ENCODE data around the gene PDPK1.
"Not testable (repeated sequence)": the region's sequence is repeated elsewhere in the genome, so short reads cannot be mapped to it uniquely, and the experiment has no call there.

PDPK1 gene

DNA sequence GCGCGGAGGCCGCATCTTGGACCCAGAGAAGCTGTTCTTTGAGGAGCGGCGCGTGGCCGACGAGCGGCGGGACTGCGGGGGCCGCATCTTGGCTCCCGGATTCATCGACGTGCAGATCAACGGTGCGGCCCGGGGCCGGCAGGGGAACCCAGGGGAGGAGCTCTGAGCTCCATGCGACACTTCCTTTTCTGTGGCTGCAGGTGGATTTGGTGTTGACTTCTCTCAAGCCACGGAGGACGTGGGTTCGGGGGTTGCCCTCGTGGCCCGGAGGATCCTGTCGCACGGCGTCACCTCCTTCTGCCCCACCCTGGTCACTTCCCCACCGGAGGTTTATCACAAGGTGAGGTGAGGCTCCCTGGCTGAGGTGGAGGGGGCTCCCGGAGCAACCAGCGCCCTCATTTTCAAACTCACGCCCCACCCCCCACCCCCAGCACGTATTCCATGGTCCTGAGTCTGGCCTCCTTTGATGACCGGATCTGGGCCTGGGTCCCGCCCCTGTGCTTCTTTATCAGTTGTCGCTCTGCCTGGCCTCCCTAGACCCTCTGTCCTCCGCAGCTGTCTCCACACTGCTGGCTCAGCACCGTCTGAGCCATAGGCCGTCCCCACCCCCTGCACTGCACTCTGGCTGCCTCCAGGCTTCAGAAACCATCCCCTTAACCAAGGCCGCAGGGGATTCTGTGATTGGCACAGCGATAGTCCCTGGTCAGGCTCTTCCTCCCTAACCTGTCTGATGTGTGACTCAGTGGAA lies 16.9 kb upstream of the PDPK1 start:
- DNase-seq (ENCODE audit: insufficient read length, low spot score) (peak; percentile 66), FAIRE-seq (no peak)

DNA sequence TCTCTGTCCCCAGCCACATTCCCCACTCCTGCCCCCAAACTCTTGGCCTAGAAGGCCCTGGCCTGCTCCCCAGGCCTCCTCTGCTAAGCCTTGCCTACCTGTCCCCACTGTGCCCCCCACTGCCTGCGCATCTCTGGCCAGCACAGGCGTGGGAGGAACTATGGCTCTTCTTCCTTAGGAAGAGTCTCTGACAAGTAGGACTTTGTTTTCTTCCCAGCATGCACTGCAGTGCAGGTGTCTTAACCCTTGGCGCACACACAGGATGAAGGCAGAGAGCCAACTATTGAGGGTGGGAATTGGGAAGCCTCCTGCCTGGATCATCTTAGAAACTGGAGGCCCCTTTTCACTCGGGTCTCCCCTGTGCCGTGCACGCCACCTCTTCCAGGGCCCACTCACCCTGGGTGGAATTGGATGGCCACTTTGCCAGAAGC lies 14.0 kb upstream of the PDPK1 start:
- FAIRE-seq (no peak), DNase-seq (ENCODE audit: insufficient read length, low spot score) (no peak)

DNA sequence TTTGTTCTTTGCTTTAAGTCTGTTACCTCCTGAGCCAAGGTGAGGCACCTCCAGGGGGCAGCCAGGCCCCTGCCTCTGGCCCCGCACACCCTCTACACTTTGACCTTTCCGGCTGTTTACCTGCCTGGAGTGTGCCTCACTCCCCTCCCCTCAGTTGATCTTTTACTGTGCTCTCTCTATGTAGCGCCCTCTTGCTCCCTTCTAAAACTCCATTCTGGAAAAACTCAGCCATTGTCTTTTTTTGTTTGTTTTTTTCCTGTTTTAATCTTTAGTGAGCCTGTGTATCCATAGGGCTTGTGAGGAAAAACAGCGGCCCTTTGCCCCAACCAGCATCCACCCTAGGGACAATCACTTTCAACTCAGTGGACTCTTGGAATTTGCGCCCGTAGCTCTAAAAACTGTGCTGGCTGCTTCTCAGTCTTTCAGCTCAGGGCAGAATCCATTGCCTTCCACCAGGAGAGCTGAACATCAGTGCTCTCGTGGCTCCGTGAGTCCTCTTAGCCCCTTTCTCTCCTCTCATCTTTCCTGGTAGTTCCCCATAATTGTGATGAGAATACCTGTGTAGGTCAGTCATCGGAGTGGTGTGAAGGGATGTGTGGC lies 13.4 kb upstream of the PDPK1 start:
- DNase-seq (ENCODE audit: insufficient read length, low spot score) (no peak), FAIRE-seq (no peak)

DNA sequence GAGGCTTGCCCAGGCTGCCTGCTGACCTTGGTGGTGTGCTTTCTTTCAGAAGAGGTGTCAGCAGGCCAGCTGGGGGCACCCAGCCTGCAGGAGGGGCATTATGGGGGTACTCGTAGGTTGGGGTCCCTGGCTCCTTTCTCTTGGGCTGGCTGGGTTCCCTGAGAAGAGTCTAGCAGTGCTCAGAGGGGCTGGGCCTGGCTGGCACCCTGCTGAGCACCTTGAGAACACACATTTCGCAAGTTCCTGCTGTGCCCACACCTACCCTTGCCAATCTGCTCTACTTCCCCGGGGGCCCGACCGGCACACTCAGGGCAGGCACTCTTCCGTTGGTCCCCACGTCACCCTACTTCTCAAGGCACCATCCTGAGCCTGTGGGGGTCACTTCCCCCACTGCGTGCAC lies 11.7 kb upstream of the PDPK1 start:
- FAIRE-seq (no peak), DNase-seq (ENCODE audit: insufficient read length, low spot score) (no peak)

DNA sequence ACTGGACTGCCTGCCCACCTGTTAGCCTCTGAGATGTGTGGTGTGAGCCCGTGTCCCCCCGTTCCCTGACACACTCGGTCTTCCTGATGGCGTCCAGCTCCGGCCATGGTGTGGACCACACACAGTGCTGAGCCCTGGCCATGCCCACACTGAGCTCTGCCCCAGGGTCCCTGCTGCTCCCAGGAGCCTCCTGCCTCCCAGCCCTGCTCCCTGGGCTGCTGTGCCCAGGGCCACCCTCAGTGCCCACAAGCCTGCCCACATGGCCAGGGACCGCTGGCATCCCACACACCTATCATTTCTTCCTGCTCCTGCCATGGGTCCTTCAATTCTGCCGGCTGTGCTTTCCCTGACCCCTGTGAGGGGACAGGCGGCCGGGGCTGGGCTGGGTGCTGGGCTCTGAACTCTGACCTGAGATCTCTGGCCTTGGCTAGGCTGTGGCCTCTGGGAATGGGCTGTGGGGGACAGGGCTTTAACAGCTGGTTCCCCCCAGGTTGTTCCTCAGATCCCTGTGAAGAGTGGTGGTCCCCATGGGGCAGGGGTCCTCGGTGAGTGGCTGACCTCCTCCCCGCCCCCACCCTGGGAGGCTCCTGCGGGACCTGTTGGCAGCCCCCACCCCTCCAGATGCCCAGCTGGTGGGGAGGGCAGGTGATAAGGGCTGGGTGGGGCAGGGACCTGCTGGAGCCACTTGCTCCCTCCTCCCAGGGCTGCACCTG lies 10.6 kb upstream of the PDPK1 start:
- FAIRE-seq (no peak), DNase-seq (ENCODE audit: insufficient read length, low spot score) (no peak)

DNA sequence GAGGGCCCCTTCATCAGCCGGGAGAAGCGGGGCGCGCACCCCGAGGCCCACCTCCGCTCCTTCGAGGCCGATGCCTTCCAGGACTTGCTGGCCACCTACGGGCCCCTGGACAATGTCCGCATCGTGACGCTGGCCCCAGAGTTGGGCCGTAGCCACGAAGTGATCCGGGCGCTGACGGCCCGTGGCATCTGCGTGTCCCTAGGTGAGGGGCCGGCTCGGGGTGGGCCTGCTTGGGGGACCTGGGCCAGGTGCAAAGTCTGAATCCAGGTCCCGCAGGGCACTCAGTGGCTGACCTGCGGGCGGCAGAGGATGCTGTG lies 10.1 kb upstream of the PDPK1 start:
- FAIRE-seq (no peak), DNase-seq (ENCODE audit: insufficient read length, low spot score) (no peak)

DNA sequence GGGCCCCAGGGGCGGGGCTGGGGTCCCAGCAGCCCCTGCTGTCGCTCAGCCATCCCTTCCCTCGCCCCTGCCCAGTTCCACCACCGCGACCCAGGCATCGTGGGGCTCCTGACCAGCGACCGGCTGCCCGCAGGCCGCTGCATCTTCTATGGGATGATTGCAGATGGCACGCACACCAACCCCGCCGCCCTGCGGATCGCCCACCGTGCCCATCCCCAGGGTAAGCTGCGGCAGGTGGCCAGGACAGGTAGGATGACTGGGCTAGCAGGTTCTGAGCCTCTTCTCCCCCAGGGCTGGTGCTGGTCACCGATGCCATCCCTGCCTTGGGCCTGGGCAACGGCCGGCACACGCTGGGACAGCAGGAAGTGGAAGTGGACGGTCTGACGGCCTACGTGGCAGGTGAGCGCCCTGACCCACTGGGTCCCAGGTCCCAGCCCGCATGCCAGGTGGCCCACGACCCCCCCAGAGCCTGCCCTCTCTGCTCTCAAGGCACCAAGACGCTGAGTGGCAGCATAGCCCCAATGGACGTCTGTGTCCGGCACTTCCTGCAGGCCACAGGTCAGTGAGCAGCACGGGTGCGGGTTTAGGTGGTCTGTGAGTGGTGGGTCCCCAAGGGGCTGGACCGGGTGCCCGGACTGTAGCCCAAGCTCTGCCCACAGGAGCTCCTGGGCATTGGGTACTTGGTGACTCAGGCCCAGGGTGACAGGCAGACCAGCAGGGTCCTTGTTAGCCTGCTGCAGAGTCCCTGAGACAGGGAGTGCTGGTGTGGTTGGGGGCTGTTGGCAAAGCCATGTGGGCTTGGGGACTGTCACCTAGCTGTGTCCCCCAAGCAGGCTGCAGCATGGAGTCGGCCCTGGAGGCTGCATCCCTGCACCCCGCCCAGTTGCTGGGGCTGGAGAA lies 9.4 kb upstream of the PDPK1 start:
- no peak for DNase-seq (ENCODE audit: insufficient read length, low spot score)

DNA sequence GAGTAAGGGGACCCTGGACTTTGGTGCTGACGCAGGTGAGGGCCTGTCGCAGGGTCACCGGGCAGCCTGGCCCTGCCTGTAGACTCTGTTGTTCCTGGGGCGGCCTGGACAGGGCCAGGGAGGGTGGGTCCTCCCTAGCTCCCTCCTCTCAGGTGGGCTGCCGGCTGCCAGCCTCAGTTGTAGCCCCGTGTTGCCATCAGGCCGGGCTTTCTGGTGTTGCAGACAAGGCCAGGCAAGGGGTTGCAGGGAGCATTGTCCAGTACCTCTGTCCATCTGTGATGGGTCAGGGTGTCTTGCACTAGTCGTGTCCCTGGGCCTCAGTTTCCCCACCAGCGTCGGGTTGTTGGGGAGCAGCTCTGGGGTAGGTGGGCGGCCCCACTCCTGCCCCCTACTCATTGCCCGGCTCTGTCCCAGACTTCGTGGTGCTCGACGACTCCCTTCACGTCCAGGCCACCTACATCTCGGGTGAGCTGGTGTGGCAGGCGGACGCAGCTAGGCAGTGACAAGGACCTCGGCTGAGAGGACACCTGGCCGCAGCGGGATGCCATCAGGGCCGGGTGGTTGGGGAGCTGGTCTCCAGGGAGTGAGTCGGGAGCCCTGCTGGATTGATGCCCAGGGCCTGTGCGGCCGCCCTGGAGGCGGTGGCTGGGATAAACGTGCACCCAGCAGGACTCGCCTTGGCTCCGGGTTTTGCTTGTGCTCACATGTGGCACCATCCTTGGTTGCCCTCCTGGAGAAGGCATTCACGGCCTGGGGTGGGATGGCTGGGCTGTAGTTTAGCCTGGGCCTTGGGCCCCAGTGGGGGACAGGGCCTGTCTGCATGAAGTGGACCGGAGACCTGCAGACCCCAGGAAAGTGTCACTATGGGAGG lies 8.5 kb upstream of the PDPK1 start:
- FAIRE-seq (no peak), DNase-seq (ENCODE audit: insufficient read length, low spot score) (no peak)

More for the DNA sequence above, 9.4 kb upstream of the PDPK1 start:
- FAIRE-seq = no peak

DNA sequence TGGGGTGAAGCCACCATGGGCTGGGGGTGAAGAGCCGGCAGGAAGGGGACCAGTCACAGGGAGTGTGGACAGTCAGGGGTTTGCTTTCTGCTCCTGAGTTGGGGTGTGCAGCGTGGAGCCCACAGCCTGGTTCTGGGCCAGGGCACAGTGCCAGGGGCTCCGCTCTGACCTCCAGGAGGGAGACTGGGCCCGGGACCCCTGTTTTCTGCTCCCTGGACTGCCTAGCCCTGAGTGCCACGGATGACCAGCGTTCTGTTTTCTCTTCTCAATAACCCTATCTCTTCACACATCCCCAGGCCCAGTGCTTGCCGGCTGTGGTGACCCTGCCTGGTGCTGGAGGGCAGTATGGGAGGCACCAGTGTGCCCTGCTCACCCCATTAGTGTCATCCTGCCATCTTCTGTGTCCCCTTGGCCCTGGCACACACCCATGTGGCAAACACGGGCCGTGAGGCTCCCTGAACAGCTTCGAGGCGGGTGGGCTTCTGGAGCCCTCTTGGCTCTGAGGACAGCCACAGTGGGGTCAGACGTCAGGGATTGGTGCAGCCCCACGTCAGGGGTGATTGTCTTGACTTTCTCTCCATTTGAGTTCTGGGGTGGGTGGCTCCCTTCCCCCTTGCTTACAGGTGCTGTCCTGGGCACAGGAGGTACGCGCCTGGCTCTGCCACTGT lies 7.7 kb upstream of the PDPK1 start:
- no peak for FAIRE-seq
- DNase-seq (ENCODE audit: insufficient read length, low spot score) = no peak

DNA sequence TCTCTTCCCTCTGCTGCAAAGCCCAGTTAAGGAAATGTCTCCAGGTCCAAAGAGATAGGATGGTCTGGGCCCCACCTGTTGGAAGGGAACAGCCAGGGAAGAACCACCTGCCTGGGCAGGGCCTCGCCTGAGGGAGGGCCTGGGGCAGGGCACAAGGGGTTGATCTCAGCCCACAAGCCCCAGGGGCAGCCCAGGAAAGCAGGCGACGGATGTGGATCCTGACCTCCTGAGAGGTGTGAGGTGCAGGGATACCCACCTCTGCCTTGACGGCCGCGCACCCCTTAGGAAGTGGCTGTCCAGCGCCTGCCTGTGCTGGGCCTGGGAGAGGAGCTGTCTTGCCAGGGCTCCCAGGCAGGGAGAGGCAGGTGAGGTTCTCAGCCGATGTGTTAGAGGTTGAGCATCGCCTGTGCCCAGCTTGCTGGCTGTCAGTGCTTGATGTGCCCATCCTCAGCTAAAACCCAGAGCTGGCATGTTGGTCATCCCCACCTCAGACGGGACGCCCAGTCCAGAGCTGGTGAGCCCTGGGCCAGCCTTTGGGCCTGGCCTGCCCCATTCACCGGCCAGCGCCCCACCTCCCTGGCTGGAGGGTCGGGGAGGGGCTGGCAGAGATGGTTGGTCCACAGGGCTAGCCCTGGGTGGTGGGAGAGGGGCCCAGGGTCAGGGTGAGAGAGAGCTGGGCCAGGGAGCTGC lies 7.0 kb upstream of the PDPK1 start:
- FAIRE-seq (no peak), DNase-seq (ENCODE audit: insufficient read length, low spot score) (no peak)

DNA sequence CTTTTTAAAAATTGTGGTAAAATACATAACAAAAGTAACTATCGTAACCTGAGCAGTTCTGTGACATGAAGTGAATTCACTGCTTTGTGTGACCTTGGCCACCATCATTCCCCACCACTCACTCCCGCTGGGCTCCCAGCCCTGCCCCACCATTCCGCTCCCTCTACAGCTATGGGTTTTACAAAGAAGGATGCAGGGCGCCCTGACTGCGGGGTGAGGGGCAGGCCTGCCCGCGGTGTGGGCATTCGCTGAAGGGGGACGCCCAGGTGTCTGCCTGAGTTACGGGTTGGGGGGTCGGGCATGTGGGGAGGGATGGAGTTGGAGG lies 6.5 kb upstream of the PDPK1 start, which contains the start of gene CEMP1:
Gene CEMP1, minus strand, starts transcription at position 38 of the 325 bp plus-strand sequence. CDS start 335 bp downstream, outside the sequence.
- FAIRE-seq (no peak), DNase-seq (ENCODE audit: insufficient read length, low spot score) (no peak)

DNA sequence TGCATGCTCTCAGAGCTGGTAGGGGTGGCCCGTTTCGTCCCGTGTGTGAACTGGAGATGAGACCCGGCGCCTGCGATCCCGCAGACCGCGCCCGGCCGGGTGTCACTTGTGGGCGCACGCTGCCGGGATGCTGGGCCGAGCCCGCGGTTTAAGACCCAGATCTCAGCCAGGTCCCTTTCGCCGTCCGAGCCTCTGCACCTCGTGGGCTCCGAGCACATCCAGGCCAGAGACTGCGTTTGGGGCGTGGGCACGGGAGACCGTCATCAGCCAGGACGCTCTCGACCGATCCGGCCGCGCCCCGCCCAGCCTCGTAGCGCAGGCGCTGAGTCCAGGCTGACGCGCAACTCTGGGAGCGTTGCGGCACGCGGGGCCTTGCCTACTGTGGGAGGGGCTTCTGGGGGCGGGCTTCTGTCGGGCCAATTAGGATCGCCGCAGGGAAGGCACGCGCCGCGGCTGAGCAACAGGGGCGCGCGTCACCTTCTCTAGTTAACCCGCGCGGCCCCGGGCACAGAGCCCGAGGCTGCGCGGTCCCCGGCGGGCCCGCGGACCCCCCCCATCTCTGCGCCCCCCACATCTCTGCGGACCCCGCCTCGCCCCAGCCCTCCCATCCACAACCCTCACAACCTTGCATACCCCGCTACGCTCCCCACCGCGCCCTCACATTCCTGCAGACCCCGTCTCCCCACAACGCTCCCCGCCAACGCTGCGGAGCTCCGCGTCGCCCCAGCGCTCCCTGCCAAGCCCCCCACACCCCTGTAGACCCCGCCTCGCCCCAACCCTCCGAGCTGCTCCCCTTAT lies 5.9 kb upstream of the PDPK1 start:
- DNase-seq (ENCODE audit: insufficient read length, low spot score) = peak; percentile 99

DNA sequence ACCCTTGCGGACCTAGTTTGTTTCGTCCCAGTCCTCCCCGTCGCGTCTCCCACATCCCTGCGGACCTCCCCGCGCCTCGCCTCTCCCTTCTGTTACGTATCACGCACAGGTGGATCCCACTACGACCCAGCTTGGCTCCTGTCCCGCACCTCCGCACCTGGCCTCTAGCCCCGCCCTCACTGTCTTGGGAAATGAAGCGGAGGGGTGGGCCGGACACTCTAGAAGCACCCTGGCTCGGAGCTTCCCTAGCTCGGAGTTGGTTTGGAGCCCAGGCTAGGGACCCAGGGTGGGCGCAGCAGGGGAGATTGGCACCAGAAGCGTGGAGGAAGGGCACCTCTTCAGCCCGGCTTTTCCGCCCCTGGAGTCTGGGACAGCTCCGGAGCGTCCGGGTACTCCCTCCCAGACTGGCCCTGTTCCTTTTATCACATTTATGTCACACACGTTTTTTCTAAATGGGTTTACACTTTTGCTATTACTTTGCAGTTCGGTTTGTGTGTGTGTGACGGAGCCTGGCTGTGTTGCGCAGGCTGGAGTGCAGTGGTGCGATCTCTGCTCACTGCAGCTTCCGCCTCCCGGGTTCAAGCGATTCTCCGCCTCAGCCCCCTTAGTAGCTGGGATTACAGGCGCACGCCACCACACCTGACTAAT lies 5.2 kb upstream of the PDPK1 start:
- DNase-seq (ENCODE audit: insufficient read length, low spot score) (no peak), FAIRE-seq (no peak)

More for the DNA sequence above, 5.9 kb upstream of the PDPK1 start:
- FAIRE-seq = peak; percentile 98

DNA sequence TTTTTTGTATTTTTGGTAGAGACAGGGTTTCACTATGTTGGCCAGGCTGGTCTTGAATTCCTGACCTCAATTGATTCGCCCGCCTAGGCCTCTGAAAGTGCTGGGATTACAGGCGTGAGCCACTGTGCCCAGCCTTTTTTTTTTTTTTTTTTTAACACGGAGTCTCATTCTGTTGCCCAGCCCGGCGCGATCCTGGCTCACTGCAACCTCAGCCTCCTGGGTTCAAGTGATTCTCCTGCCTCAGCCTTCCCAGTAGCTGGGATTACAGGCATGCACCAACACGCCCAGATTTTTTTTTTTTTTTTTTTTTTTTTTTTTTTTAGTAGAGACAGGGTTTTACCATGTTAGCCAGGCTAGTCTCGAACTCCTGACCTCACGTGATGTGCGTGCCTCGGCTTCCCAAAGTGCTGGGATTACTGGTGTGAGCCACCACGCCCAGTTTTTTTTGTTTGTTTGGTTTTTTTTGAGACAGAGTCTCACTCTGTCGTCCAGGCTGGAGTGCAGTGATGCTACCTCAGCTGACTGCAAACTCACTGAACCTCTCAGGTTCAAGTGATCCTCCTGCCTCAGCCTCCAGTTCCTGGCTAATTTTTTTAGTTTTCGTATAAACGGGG lies 4.6 kb upstream of the PDPK1 start:
- FAIRE-seq; DNase-seq (ENCODE audit: insufficient read length, low spot score): not testable (repeated sequence)

DNA sequence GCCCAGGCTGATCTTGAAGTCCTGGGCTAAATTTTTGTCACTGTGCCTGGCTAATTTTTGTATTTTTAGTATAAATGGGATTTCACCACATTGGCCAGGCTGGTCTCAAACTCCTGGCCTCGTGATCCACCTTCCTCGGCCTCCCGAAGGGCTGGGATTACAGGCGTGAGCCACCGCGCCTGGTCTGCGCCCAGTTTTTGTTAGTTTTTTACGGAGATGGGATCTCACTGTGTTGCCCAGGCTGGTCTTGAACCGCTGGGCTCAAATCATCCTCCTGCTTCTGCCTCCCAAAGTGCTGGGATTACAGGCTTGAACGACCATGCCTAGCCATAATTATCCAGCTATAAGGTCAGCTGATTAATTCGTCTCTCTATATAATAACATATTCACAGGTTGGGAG lies 3.9 kb upstream of the PDPK1 start:
- no peak for DNase-seq (ENCODE audit: insufficient read length, low spot score)
- no peak for FAIRE-seq

DNA sequence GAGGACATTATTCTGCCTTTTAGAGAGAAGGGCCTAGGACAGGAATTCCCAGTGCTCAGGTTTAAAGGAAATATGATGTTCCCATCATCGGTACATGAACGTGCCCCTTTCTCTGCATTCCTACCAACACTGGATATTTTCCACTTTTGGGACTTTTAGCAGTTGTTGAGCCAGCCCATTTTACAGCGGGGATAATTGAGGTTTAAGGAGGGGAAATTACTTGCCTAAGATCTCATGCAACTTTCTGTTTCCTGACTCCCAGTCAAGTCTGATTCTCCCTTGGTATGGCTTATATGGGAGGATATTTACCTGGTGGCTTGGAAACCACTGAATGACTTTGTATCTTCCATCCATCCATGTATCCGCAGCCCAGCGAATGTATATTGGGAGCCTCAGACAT lies 3.5 kb upstream of the PDPK1 start:
- DNase-seq (ENCODE audit: insufficient read length, low spot score); FAIRE-seq: not testable (repeated sequence)

DNA sequence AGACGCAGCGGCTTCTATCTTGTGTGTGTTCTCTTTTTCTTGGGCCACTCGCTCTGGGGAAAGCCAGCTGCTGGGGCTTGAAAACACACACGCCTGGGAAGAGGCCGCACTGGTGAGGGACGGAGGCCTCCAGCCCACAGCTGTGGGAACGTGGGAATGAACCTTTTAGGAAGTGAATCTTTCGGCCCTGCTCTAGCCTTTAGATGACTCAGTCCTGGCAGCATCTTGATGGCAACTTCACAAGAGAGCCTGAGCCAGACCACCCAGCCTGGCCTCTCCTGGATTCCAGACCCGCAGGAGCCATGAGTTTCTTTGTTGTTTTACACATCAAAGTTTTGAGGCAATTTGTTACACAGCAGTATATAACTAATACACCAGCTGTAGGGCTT lies 2.2 kb upstream of the PDPK1 start:
- no peak for DNase-seq (ENCODE audit: insufficient read length, low spot score)
- FAIRE-seq = no peak

Data from GM19239 (cell line).